Measurements from ENCODE around the gene PLIN4.
A peak's percentile ranks its signal among the peaks of the same experiment; 100 is the strongest.

DNA sequence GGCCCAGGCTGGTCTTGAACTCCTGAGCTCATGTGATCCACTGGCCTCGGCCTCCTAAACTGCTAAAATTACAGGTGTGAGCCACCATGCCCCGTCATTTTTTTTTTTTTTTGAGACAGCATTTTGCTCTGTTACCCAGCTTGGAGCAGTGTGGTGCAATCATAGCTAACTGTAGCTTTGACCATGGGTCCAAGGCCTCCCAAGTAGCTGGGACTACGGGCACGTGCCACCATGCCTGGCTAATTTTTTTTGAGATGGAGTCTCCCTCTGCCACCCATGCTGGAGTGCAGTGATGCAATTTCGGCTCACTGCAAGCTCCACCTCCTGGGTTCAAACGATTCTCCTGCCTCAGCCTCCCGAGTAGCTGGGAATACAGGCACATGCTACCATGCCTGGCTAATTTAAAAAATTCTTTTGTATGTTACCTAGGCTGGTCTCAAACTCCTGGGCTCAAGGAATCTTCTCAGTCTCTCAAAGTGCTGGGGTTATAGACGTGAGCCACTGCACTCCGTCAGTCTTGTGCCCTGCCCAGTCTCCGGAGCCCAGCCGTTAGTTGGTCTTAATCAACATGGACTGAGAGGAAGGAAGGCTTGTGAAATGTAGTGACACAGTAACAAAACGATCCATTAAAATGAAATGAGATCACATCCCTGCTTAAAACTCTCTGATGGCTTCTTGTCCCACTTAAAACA, 23.0 kb upstream of the PLIN4 start:
- TF ChIP-seq, protein P1, sequence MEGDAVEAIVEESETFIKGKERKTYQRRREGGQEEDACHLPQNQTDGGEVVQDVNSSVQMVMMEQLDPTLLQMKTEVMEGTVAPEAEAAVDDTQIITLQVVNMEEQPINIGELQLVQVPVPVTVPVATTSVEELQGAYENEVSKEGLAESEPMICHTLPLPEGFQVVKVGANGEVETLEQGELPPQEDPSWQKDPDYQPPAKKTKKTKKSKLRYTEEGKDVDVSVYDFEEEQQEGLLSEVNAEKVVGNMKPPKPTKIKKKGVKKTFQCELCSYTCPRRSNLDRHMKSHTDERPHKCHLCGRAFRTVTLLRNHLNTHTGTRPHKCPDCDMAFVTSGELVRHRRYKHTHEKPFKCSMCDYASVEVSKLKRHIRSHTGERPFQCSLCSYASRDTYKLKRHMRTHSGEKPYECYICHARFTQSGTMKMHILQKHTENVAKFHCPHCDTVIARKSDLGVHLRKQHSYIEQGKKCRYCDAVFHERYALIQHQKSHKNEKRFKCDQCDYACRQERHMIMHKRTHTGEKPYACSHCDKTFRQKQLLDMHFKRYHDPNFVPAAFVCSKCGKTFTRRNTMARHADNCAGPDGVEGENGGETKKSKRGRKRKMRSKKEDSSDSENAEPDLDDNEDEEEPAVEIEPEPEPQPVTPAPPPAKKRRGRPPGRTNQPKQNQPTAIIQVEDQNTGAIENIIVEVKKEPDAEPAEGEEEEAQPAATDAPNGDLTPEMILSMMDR (IDR thresholded peaks at IDR 0.05; ENCODE audit: insufficient read depth, low read length), result no peak
- TF ChIP-seq, protein P2, sequence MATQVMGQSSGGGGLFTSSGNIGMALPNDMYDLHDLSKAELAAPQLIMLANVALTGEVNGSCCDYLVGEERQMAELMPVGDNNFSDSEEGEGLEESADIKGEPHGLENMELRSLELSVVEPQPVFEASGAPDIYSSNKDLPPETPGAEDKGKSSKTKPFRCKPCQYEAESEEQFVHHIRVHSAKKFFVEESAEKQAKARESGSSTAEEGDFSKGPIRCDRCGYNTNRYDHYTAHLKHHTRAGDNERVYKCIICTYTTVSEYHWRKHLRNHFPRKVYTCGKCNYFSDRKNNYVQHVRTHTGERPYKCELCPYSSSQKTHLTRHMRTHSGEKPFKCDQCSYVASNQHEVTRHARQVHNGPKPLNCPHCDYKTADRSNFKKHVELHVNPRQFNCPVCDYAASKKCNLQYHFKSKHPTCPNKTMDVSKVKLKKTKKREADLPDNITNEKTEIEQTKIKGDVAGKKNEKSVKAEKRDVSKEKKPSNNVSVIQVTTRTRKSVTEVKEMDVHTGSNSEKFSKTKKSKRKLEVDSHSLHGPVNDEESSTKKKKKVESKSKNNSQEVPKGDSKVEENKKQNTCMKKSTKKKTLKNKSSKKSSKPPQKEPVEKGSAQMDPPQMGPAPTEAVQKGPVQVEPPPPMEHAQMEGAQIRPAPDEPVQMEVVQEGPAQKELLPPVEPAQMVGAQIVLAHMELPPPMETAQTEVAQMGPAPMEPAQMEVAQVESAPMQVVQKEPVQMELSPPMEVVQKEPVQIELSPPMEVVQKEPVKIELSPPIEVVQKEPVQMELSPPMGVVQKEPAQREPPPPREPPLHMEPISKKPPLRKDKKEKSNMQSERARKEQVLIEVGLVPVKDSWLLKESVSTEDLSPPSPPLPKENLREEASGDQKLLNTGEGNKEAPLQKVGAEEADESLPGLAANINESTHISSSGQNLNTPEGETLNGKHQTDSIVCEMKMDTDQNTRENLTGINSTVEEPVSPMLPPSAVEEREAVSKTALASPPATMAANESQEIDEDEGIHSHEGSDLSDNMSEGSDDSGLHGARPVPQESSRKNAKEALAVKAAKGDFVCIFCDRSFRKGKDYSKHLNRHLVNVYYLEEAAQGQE (IDR thresholded peaks at IDR 0.05; ENCODE audit: insufficient replicate concordance, low read depth), result no peak
- TF ChIP-seq POLR2AphosphoS5 (IDR thresholded peaks at IDR 0.05; ENCODE audit: low read depth) (peak; percentile 61), GABPA (IDR thresholded peaks at IDR 0.05; ENCODE audit: low read depth) (no peak), SPI1 (IDR thresholded peaks at IDR 0.05; ENCODE audit: borderline replicate concordance, low read depth) (no peak)
